NOMO-1 treated with DMSO at 0.1 percent for 48 hours (cell line): ENCODE measurements around the gene TAF8.

ENCODE experiments used
- DNase-seq: peaks from one replicate; lab custom pipeline; 2025; ENCODE audit not compliant: unreplicated experiment; lab: John Stamatoyannopoulos, UW

Gene TAF8

DNA sequence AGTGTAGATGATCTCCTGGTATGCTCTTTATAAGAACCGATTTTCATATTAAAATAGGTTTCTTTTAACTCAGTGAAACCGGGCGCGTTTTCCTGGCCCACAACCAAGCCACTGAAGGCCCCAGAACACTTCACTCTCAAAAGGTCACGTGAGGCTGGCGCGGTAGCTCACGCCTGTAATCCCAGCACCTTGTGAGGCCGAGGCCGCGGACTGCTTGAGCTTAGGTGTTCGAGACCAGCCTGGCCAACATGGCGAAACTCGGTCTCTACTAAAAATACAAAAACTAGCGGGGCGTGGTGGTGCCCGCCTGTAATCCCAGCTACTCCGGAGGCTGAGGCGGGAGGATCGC, 402 bp upstream of the TAF8 start:
- DNase-seq = no peak

DNA sequence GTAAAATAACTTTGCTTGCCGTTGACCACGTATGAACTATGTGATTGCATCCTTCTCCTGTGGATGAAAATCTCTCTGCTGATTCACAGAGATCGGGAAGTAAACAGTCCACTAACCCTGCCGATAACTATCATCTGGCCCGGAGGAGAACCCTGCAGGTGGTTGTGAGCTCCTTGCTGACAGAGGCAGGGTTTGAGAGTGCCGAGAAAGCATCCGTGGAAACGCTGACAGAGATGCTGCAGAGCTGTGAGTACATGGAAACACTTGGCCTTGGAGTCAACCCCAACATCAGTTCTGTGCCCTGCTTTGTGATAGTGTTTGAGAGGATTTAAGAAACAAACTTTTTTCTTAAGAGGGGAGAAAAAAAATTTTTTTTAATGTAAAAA, 937 bp downstream of the TAF8 start:
- DNase-seq = no peak

DNA sequence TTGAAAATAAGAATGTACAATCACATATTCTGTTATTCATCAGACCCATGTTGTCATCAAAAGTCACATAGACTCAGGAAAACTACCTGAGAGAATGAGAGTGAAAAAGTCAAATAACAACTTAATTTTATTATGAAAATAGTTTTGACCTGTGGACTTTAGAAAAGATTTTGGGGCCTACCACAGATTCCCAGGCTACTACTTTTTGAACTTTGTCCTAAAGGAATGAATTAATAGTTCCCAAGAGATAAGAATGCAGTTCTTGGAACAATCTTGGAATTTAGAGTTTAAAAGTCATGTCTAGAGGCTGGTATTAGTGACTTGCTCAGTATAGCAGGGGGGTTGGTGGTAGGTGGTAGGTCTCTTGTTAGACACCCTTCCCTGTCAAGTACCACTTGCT, 3.3 kb downstream of the TAF8 start:
- no peak for DNase-seq

- DNase-seq = no peak
Measured at GRCh38 chr6:42059743-42060142, 9.4 kb downstream of the TAF8 start.

DNA sequence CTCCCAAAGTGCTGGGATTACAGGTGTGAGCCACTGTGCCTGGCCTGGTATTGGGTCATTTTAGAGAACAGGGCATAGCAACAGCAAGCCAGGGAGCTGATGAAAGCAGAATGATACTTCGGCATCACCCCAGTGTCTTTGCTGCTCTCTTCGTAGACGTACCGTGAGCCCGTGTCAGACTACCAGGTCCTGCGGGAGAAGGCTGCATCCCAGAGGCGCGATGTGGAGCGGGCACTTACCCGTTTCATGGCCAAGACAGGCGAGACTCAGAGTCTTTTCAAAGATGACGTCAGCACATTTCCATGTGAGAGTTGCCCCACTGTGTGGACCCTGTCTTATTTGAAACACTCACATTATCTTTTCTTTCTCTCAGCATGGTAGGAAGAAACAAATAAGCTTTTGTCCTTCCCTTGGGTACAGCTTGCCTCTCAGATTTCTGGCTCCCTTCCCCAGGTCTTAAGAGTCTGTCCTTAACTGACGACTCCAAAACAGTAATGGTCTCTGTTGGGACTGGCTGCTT, 15.9 kb downstream of the TAF8 start:
- DNase-seq = no peak

GRCh38 chr6:42068173-42068572, 17.8 kb downstream of the TAF8 start:
- DNase-seq = no peak

GRCh38 chr6:42068872-42069522, 18.7 kb downstream of the TAF8 start:
- no peak for DNase-seq

DNA sequence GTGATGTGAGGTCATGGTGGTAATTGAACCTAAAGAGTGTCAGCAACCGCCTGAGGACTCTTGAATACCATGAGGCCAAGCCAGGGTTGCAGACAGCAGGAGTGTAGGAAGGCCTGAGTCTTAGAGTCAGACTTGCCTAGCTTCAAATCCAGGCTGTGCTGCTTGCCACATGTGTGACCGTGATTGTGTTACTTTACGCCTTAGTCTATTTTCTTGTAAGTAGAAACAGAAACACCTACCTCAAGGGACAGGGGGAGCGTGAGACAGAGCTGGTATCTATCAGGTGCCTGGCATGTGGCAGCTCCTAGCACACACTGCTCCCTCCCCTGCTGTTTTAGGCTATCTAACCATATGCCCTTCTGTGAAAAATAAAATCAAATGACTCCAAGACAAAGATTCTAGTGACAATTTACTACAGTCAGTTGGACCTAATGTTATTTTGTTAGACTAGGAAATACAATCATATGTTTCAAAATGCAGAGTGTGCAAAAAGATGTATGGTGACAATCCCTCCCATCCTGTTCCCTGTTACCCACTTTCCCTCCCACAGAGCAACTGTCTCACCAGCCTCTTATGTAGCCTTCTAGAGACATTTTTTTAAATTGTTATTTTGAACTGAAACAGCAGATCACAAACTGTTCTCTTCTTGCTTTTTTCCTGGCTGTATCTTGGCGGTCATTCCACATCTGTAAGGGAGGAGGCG, 21.7 kb downstream of the TAF8 start:
- DNase-seq = no peak

GRCh38 chr6:42073287-42073686, 23.0 kb downstream of the TAF8 start:
- DNase-seq = no peak

DNA sequence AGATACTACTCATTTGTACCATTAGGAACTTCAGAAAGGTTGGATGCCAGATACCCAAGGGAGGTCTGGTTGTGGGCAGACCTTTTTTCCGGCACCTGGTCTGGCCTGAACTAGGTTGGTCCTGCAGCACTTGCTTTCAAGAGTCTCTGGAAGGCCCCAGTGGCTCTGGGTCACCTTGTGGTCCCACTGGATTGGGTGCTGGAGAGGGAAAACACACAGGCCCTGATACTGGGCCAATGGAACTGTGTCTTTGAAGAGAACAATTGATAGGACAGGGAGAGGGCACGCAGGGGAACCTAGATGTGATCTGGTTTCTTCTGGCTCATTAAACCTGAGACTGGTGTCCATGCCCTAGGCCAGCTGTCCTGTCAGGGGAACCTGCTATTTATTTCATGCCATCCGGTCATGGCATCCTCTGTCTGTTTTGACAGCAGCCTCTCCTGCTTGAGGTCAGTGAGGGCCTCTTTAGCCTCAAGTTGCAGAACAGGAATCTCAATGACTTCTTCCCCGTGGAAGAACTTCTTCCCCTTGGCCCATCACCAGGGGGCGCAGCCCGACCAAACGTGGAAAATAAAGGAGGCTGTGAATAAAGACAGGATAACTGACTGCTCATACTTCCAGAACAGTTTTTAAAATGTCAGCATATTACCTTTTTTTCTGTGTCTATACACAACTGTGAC, 25.0 kb downstream of the TAF8 start:
- DNase-seq = peak; percentile 38

DNA sequence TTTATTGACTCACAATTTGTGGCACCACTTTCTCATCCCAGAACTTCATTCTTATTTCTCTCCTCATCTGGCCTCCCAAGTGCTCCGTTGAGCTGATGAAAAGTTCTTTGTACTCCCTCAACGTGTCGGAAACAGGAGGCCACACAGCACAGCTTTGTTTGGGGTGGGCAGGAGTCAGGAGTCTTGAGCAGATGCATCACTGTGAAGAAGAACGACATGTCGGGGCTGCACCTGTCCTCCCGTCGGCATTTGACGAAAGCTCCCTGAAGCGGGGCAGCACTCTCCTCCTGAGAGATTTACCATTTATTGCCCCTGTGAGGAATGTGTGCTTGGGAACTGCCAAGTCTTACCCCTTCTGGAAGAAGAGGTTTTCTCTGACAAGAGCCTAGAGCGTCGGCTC, 28.1 kb downstream of the TAF8 start:
- no peak for DNase-seq

DNA sequence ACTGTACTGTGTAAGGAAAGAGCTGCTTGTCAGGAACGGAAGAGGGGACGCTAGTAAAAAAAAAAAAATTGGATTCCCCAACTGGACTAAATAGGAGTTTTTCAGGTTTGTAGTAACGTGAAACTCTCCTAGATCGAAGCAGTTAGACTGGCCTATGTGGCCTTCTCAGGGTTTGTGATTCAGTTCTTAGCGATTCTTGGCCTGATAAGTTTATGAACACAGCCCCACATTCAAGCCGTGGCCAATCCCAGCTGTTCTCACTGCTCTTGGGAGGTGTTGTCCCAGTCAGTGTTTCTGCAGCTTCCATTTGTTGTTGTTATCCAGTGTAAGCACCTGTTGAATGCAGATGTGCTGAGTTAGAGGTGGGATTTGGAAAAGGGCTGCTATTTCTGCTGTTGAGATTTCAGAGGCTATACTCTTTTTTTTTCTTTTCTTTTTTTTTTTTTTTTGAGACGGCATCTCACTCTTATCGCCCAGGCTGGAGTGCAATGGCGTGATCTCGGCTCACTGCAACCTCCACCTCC, 29.7 kb downstream of the TAF8 start:
- DNase-seq = no peak

GRCh38 chr6:42083530-42083929, 33.2 kb downstream of the TAF8 start:
- DNase-seq = no peak

GRCh38 chr6:42084889-42085288, 34.6 kb downstream of the TAF8 start:
- no peak for DNase-seq

GRCh38 chr6:42086046-42087035, 36.0 kb downstream of the TAF8 start:
- DNase-seq = no peak

DNA sequence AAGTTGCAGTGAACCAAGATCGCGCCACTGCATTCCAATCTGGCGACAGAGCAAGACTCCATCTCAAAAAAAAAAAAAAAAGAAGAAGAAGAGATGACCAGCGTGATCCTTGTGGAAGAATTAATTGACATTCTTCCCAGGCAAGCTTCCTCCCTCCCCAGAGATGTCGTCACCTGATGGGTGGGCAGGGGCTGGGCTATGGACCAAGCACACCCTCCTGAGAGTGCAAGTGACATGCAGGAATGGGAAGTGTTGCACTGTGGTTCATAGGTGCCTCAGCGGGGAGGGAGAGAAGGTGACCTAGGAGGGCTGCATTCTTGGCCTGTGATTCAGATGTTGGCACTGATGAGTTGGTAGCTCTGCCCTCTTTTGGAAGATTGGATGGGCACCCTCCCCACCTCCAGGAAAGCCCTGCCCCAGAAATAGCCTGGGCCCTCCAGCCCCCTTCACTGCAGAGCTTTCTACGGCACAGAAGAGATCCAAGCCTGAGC, 37.8 kb downstream of the TAF8 start:
- no peak for DNase-seq

GRCh38 chr6:42090819-42091717, 40.7 kb downstream of the TAF8 start:
- no peak for DNase-seq

DNA sequence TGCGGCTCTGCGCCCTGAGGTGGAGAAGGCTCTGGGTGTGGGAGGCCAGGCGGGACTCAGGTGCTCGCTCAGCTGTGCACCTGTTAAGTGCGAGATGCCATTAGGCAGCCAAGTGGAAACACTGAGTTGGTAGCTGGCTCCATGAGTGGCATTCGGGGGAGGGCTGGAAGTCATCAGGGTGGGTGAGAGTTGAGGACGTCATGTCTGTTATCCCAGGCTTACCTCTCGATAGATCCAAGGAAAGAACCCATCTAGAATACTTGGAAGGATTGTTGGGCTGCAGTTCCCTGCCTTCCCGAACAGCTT, 41.3 kb downstream of the TAF8 start:
- no peak for DNase-seq

- no peak for DNase-seq
Measured at GRCh38 chr6:42093582-42094329, 43.4 kb downstream of the TAF8 start.
